H1 (cell line): ENCODE results near the gene UROD. TPM values are rescaled to one million over a fixed set of nuclear protein-coding genes. Genes with fewer than 3 reads are reported as not detected.

Experiments used
- CTCF ChIA-PET: fragments of 300-600 bp; sonication (Branson Sonifier 250); formaldehyde crosslinking; loops from one replicate; lab custom pipeline; 2021; ENCODE audit not compliant: partially characterized antibody; lab: Charles Lee
- POLR2A ChIA-PET: fragments of 300-600 bp; sonication (Branson Sonifier 250); formaldehyde crosslinking; loops from one replicate; lab custom pipeline; 2021; ENCODE audit warnings: inconsistent platforms; ENCODE audit not compliant: partially characterized antibody; lab: Charles Lee
- DNase-seq, 2 experiments: peaks; one replicate each; pipeline versions ENCODE4 v3.0.0 to v3.0.0-alpha.2; 2010 to 2022; ENCODE audit warnings: low spot score in 2 of 2, low read depth in 1 of 2, mixed read lengths in 1 of 2
- FAIRE-seq: peaks from 2 replicates; lab custom pipeline; 2011; peaks lifted over from hg19 to GRCh38; lab: Jason Lieb, UNC
- H2AFZ ChIP-seq: 2 replicates; pipeline ENCODE4 v1.8.1; 2012; ENCODE audit warnings: low read length, inconsistent platforms
- H2AK5ac ChIP-seq: 2 replicates; pipeline ENCODE4 v1.6.1; 2013; ENCODE audit warnings: low read depth, low read length
- H2BK120ac ChIP-seq: replicated peaks from 2 replicates; pipeline ENCODE3; 2013; ENCODE audit warnings: low read depth, low read length, inconsistent platforms
- H2BK12ac ChIP-seq: 2 replicates; pipeline ENCODE4 v1.6.1; 2013; ENCODE audit warnings: low read depth, low read length
- H2BK15ac ChIP-seq: 2 replicates; pipeline ENCODE4 v1.6.1; 2013; ENCODE audit warnings: low read length
- H2BK20ac ChIP-seq: 2 replicates; pipeline ENCODE4 v1.6.1; 2013; ENCODE audit warnings: low read length
- H2BK5ac ChIP-seq: 2 replicates; pipeline ENCODE4 v1.6.1; 2013; ENCODE audit warnings: low read depth, low read length
- H3K14ac ChIP-seq: 2 replicates; pipeline ENCODE4 v1.6.1; 2013; ENCODE audit warnings: inconsistent platforms; ENCODE audit not compliant: insufficient read length
- H3K18ac ChIP-seq: 2 replicates; pipeline ENCODE4 v1.6.1; 2013; ENCODE audit warnings: low read length; ENCODE audit errors: extremely low read depth
- H3K23ac ChIP-seq: 2 replicates; pipeline ENCODE4 v1.6.1; 2013; ENCODE audit warnings: inconsistent platforms; ENCODE audit not compliant: insufficient read length
- H3K23me2 ChIP-seq: 2 replicates; pipeline ENCODE4 v1.6.1; 2013; ENCODE audit warnings: low read depth, low read length
- H3K27ac ChIP-seq: 2 replicates; pipeline ENCODE4 v1.6.1; 2011; ENCODE audit warnings: low read depth, low read length, inconsistent platforms
- H3K27me3 ChIP-seq, 4 experiments: replicated peaks in 1 of 4; 1 replicate in 1 of 4; 2 replicates in 3 of 4; pipeline versions ENCODE4 v1.6.1 to v1.8.1; 2011 to 2013; ENCODE audit warnings: low read length in 3 of 4, mild to moderate bottlenecking in 3 of 4, inconsistent platforms in 2 of 4, mixed read lengths in 2 of 4, moderate library complexity in 1 of 4; ENCODE audit not compliant: control insufficient read depth in 3 of 4, insufficient read depth in 3 of 4; ENCODE audit errors: extremely low read depth in 1 of 4
- H3K36me3 ChIP-seq, 4 experiments: 2 replicates each; pipeline versions ENCODE4 v1.6.1 to v1.8.1; 2011 to 2013; ENCODE audit warnings: mild to moderate bottlenecking in 4 of 4, low read length in 3 of 4, moderate library complexity in 2 of 4, control low read depth in 1 of 4, inconsistent platforms in 1 of 4; ENCODE audit not compliant: insufficient read depth in 4 of 4, control insufficient read depth in 2 of 4
- H3K4ac ChIP-seq: replicated peaks from 2 replicates; pipeline ENCODE3; 2013; ENCODE audit warnings: low read length, low read depth, mixed read lengths, inconsistent platforms; ENCODE audit not compliant: insufficient read length
- H3K4me1 ChIP-seq, 4 experiments: replicated peaks in 1 of 4; 1 replicate in 1 of 4; 2 replicates in 3 of 4; pipeline versions ENCODE4 v1.6.1 to v1.8.1; 2011 to 2013; ENCODE audit warnings: low read length in 3 of 4, inconsistent platforms in 2 of 4, mixed read lengths in 1 of 4; ENCODE audit not compliant: insufficient read depth in 4 of 4, control insufficient read depth in 3 of 4
- H3K4me2 ChIP-seq, 2 experiments: 2 replicates each; pipeline versions ENCODE4 v1.6.1 to v1.8.1; 2011 to 2013; ENCODE audit warnings: low read depth in 2 of 2, low read length in 2 of 2, control low read depth in 1 of 2, inconsistent platforms in 1 of 2, mild to moderate bottlenecking in 1 of 2; ENCODE audit not compliant: insufficient read depth in 1 of 2
- H3K4me3 ChIP-seq, 4 experiments: fragments of 200-600, 300-600 bp in 1 of 4; sonication (generic), shearing (Covaris generic), sonication (Bioruptor Twin) in 1 of 4; 2 replicates each; pipeline versions ENCODE4 v1.5.1 to v1.8.1; 2011 to 2016; ENCODE audit warnings: low read length in 4 of 4, low read depth in 3 of 4, control low read depth in 2 of 4, inconsistent platforms in 2 of 4, mild to moderate bottlenecking in 2 of 4, mixed read lengths in 1 of 4, moderate library complexity in 1 of 4; ENCODE audit not compliant: insufficient read depth in 2 of 4; ENCODE audit errors: extremely low read depth in 1 of 4
- H3K56ac ChIP-seq: replicated peaks from 2 replicates; pipeline ENCODE3; 2013; ENCODE audit warnings: low read depth, mild to moderate bottlenecking, mixed read lengths, low read length, inconsistent platforms; ENCODE audit not compliant: insufficient read length
- H3K79me1 ChIP-seq: 2 replicates; pipeline ENCODE4 v1.6.1; 2013; ENCODE audit warnings: low read depth, low read length, control low read depth
- H3K79me2 ChIP-seq, 2 experiments: 2 replicates each; pipeline versions ENCODE4 v1.6.1 to v1.8.1; 2012 to 2013; ENCODE audit warnings: low read length in 2 of 2, mild to moderate bottlenecking in 2 of 2, inconsistent platforms in 1 of 2; ENCODE audit not compliant: insufficient read depth in 2 of 2, control insufficient read depth in 1 of 2
- H3K9ac ChIP-seq, 4 experiments: replicated peaks in 1 of 4; 1 replicate in 1 of 4; 2 replicates in 3 of 4; pipeline versions ENCODE4 v1.6.1 to v1.8.1; 2011 to 2013; ENCODE audit warnings: low read depth in 3 of 4, low read length in 3 of 4, control low read depth in 2 of 4, mild to moderate bottlenecking in 2 of 4, moderate library complexity in 2 of 4, inconsistent platforms in 1 of 4; ENCODE audit errors: extremely low read depth in 1 of 4
- H3K9me3 ChIP-seq, 2 experiments: 2 replicates each; pipeline versions ENCODE4 v1.6.1 to v1.8.1; 2012 to 2013; ENCODE audit warnings: mild to moderate bottlenecking in 2 of 2, moderate library complexity in 2 of 2, control low read depth in 1 of 2, inconsistent platforms in 1 of 2, low read depth in 1 of 2, low read length in 1 of 2, mixed read lengths in 1 of 2; ENCODE audit not compliant: insufficient read depth in 2 of 2
- H4K20me1 ChIP-seq, 2 experiments: replicated peaks in 1 of 2; 2 replicates each; pipeline versions ENCODE3 to v1.8.1; 2011 to 2013; ENCODE audit warnings: inconsistent platforms in 2 of 2, low read length in 2 of 2, mild to moderate bottlenecking in 1 of 2; ENCODE audit not compliant: insufficient read depth in 2 of 2, control insufficient read depth in 1 of 2
- H4K5ac ChIP-seq: 2 replicates; pipeline ENCODE4 v1.6.1; 2013; ENCODE audit warnings: low read length, low read depth, mixed read lengths, inconsistent platforms; ENCODE audit not compliant: insufficient read length
- H4K8ac ChIP-seq: 2 replicates; pipeline ENCODE4 v1.8.0; 2013; ENCODE audit warnings: mild to moderate bottlenecking, moderate library complexity, low read length, inconsistent platforms; ENCODE audit not compliant: insufficient read depth; ENCODE audit errors: extremely low read depth
- H4K91ac ChIP-seq: replicated peaks from 2 replicates; pipeline ENCODE3; 2013; ENCODE audit warnings: low read length, mixed read lengths, inconsistent platforms; ENCODE audit not compliant: insufficient read length
- CTCF ChIP-seq, 3 experiments: IDR thresholded peaks; 1 replicate in 2 of 3; 2 replicates in 1 of 3; pipeline versions ENCODE4 v1.5.1 to v1.6.1; 2011; ENCODE audit warnings: low read length in 3 of 3, mild to moderate bottlenecking in 3 of 3, inconsistent platforms in 2 of 3, low read depth in 1 of 3, moderate library complexity in 1 of 3; ENCODE audit not compliant: insufficient read depth in 1 of 3; ENCODE audit errors: control extremely low read depth in 1 of 3
- RBBP5 ChIP-seq: IDR thresholded peaks from 2 replicates; pipeline ENCODE4 v1.7.1; 2012; ENCODE audit warnings: low read depth, mild to moderate bottlenecking, inconsistent platforms, low read length, moderate library complexity, borderline replicate concordance
- WGBS, 2 experiments: shearing (Covaris generic) in 1 of 2; methylation state at CpG; one replicate each; pipeline versions ENCODE4 v1.1.6 to v1.1.7; 2013 to 2015; ENCODE audit warnings: low lambda C conversion rate in 2 of 2, mixed read lengths in 2 of 2, inconsistent platforms in 1 of 2, low coverage in 1 of 2, missing lambda C conversion rate in 1 of 2; ENCODE audit not compliant: insufficient replicate concordance in 2 of 2, insufficient coverage in 1 of 2, insufficient read length in 1 of 2; ENCODE audit errors: extremely low coverage in 1 of 2, missing lambda C conversion rate in 1 of 2; 5-methylcytosine and 5-hydroxymethylcytosine counted together
- polyA plus RNA-seq, 7 experiments: library from polyadenylated mRNA; depleted of rRNA in 3 of 7; stranded (reverse) in 5 of 7; unstranded in 2 of 7; fragments of >200 nt in 5 of 7; fragments of 200-250 nt in 2 of 7; gene quantifications; 1 replicate in 5 of 7; 2 replicates in 1 of 7; 4 replicates in 1 of 7; pipeline versions ENCODE4 v1.2.1 to v1.2.3, GENCODE V29; 2011 to 2013; ENCODE audit warnings: missing spikeins in 2 of 7, mixed read lengths in 2 of 7
- total RNA-seq: library from RNA; stranded (reverse); fragmentation: NEBNext Ultra II Directional; extraction: Animal tissue kit (Norgen Biotek cat#: 25700); gene quantifications from 2 replicates; pipeline ENCODE4 v1.2.1, GENCODE V29; 2021

UROD gene
- total and polyA plus RNA-seq, 2 of the 8 experiments (the other 6 are each of a cell fraction or from before 2014, with no cell fraction given) = 86.6 to 220 TPM

- CTCF ChIA-PET = interaction anchor here (1.2 to 1.9 kb wide), 2 partner anchors 9 to 208 kb away, joined by 3 to 7 read pairs; no protein-coding TSS in a partner anchor
- Histone ChIP-seq H4K20me1 (peaks cover 0 to 6% of the 10 kb centered on the region in 2 experiments), H3K27ac (no peak overlapping the region)
These were observed 11.0 kb upstream of the UROD start for GRCh38 chr1:45001011-45001481.

More at GRCh38 chr1:45001011-45001481, 11.0 kb upstream of the UROD start:
- Histone ChIP-seq H2AFZ (no peak overlapping the region), H3K18ac (no peak overlapping the region), H3K27me3 (no peaks in the 10 kb centered on the region), H4K91ac (no peak overlapping the region), H3K4me2 (no peak overlapping the region), H4K5ac (no peak overlapping the region), H2BK120ac (no peak overlapping the region), H3K14ac (no peak overlapping the region), H3K23ac (no peak overlapping the region), H3K9ac (no peak overlapping the region), H2AK5ac (no peak overlapping the region), H3K4ac (no peak overlapping the region), H3K4me3 (no peak overlapping the region), H2BK5ac (no peak overlapping the region), H3K23me2 (no peaks in the 10 kb centered on the region), H3K36me3 (peaks cover 5 to 26% (median 12%) of the 10 kb centered on the region in 4 experiments; a peak in 6 of 8 replicates), H3K9me3 (no peaks in the 10 kb centered on the region), H2BK15ac (no peak overlapping the region), H3K56ac (no peak overlapping the region), H3K79me2 (no peaks in the 10 kb centered on the region), H3K4me1 (no peaks in the 10 kb centered on the region), H4K8ac (no peak overlapping the region), H2BK12ac (no peak overlapping the region), H3K79me1 (no peaks in the 10 kb centered on the region), H2BK20ac (no peak overlapping the region)
- POLR2A ChIA-PET = interaction anchor here (0.9 kb wide), 2 partner anchors 10 to 225 kb away, joined by 3 read pairs; partner anchors contain the start of genes HECTD3 and RPS8
- TF ChIP-seq RBBP5 = no peak
- peak in 1 of 3 experiments; percentile 5; a peak in 1 of 4 replicates for TF ChIP-seq CTCF (IDR thresholded peaks at IDR 0.05; ENCODE audit: control extremely low read depth in 1 of 3, insufficient read depth in 1 of 3, low read depth in 1 of 3, low read length in 3 of 3)
- WGBS, 2 experiments = 90% methylated on average over 7 of the region's 7 CpGs; no CpG with 5 or more reads in 1 of the 2 experiments
- FAIRE-seq = no peak
- DNase-seq = no peak
